Measurements from ENCODE around the gene BDH2. TPM values are rescaled to one million over a fixed set of nuclear protein-coding genes. Genes with fewer than 3 reads are reported as not detected.

Gene BDH2
- total RNA-seq, 1 experiment from 2014 or later = 19.7 TPM

DNA sequence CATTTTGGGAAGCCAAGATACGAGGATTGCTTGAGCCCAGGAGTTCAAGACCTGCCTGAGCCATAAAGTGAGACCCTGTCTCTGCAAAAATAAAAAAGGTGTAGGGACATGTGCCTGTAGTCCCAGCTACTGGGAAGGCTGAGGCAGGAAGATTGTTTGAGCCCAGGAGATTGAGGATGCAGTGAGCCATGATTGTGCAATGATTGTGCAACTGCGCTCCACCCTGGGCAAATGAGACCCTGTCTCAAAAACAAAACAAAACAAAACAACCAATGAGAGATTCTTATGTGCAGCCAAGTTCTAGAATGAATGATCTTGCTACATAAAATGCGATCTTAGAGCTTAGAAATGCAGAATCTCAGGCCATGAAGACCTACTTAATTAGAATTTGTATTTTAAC, 45.6 kb downstream of the BDH2 start:
- H3K27ac Mint-ChIP-seq (ENCODE audit: unreplicated experiment) = no peak overlapping the region
- H3K27me3 Mint-ChIP-seq (ENCODE audit: insufficient read depth, unreplicated experiment) = no peaks in the 10 kb centered on the region
- intact Hi-C loops (cut with micrococcal nuclease; ENCODE audit: unreplicated experiment) = no loop called here
- BruUV-seq (replicated peaks) = no TSS peak
- no peaks in the 10 kb centered on the region for H3K9me3 Mint-ChIP-seq (ENCODE audit: unreplicated experiment)
- H3K36me3 Mint-ChIP-seq (ENCODE audit: insufficient read depth, unreplicated experiment) = no peaks in the 10 kb centered on the region
- Histone ChIP-seq H3K36me3 (ENCODE audit: control insufficient read depth, insufficient read depth, low read length) (no peaks in the 10 kb centered on the region), H3K4me1 (no peaks in the 10 kb centered on the region), H3K4me3 (ENCODE audit: low read depth, low read length) (no peak overlapping the region), H3K27me3 (replicated peaks; ENCODE audit: control insufficient read depth, insufficient read depth, low read length) (no peaks in the 10 kb centered on the region), H3K9me3 (no peaks in the 10 kb centered on the region)
- no peak overlapping the region for H3K4me3 Mint-ChIP-seq (ENCODE audit: unreplicated experiment)
- TF ChIP-seq, protein P1, sequence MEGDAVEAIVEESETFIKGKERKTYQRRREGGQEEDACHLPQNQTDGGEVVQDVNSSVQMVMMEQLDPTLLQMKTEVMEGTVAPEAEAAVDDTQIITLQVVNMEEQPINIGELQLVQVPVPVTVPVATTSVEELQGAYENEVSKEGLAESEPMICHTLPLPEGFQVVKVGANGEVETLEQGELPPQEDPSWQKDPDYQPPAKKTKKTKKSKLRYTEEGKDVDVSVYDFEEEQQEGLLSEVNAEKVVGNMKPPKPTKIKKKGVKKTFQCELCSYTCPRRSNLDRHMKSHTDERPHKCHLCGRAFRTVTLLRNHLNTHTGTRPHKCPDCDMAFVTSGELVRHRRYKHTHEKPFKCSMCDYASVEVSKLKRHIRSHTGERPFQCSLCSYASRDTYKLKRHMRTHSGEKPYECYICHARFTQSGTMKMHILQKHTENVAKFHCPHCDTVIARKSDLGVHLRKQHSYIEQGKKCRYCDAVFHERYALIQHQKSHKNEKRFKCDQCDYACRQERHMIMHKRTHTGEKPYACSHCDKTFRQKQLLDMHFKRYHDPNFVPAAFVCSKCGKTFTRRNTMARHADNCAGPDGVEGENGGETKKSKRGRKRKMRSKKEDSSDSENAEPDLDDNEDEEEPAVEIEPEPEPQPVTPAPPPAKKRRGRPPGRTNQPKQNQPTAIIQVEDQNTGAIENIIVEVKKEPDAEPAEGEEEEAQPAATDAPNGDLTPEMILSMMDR (IDR thresholded peaks at IDR 0.05; ENCODE audit: insufficient read depth in 1 of 2, low read depth in 1 of 2, low read length in 1 of 2, severe bottlenecking in 1 of 2, unreplicated experiment in 1 of 2) = no peak
- POLR2A ChIA-PET = no interaction called here
- no peaks in the 10 kb centered on the region for H3K4me1 Mint-ChIP-seq (ENCODE audit: low read depth, unreplicated experiment)
- CTCF ChIA-PET = no interaction called here
- no peak for DNase-seq

DNA sequence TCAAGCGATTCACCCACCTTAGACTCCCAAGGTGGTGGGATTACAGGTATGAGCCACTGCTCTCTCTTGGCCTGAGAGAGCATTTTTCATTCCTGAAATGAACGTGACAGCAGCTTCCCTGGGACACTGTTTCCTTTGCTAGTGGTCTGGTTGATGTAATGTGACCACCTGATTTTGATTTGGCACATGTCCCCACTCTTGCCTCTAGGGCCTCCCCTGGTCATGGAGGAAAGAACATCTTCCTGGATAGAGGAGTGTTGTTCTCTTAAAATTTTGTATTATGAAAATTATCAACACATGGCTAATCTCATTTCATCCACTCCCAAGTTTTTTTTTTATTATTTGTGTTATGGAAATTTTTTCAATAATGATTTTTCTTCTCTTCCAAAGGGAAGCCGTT, 46.9 kb downstream of the BDH2 start:
- Histone ChIP-seq H3K36me3 (ENCODE audit: control insufficient read depth, insufficient read depth, low read length) (no peaks in the 10 kb centered on the region), H3K9me3 (no peaks in the 10 kb centered on the region), H3K4me3 (ENCODE audit: low read depth, low read length) (no peak overlapping the region), H3K27me3 (replicated peaks; ENCODE audit: control insufficient read depth, insufficient read depth, low read length) (no peaks in the 10 kb centered on the region), H3K4me1 (no peaks in the 10 kb centered on the region)
- ChIA-PET POLR2A (no interaction called here), CTCF (no interaction called here)
- Mint-ChIP-seq H3K27me3 (ENCODE audit: insufficient read depth, unreplicated experiment) (no peaks in the 10 kb centered on the region), H3K9me3 (ENCODE audit: unreplicated experiment) (no peaks in the 10 kb centered on the region), H3K4me3 (ENCODE audit: unreplicated experiment) (no peak overlapping the region), H3K27ac (ENCODE audit: unreplicated experiment) (no peak overlapping the region), H3K36me3 (ENCODE audit: insufficient read depth, unreplicated experiment) (no peaks in the 10 kb centered on the region), H3K4me1 (ENCODE audit: low read depth, unreplicated experiment) (no peaks in the 10 kb centered on the region)
- intact Hi-C loops (cut with micrococcal nuclease; ENCODE audit: unreplicated experiment) = no loop called here
- BruUV-seq (replicated peaks) = no TSS peak
- TF ChIP-seq, protein P1 (IDR thresholded peaks at IDR 0.05; ENCODE audit: insufficient read depth in 1 of 2, low read depth in 1 of 2, low read length in 1 of 2, severe bottlenecking in 1 of 2, unreplicated experiment in 1 of 2) = no peak
- DNase-seq = no peak

DNA sequence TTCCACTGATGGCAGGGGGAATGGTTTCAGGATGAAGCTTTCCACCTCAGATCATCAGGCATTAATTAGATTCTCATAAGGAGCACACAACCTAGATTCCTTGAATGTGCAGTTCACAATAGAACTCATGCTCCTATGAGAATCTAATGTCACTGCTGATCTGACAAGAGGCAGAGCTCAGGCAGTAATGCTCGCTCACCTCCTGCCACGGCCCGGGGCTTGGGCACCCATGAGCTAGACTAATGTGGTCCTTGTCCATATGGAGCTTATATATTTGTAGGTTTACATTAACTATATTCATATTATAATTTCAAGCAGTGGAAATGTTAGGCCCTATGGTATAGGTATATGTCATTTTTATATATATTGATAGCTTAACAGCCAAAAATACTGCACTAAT, 47.5 kb downstream of the BDH2 start:
- H3K36me3 ChIP-seq (ENCODE audit: control insufficient read depth, insufficient read depth, low read length) = no peaks in the 10 kb centered on the region
- Mint-ChIP-seq H3K4me3 (ENCODE audit: unreplicated experiment) (no peak overlapping the region), H3K4me1 (ENCODE audit: low read depth, unreplicated experiment) (no peaks in the 10 kb centered on the region), H3K9me3 (ENCODE audit: unreplicated experiment) (no peaks in the 10 kb centered on the region), H3K27me3 (ENCODE audit: insufficient read depth, unreplicated experiment) (no peaks in the 10 kb centered on the region), H3K36me3 (ENCODE audit: insufficient read depth, unreplicated experiment) (no peaks in the 10 kb centered on the region), H3K27ac (ENCODE audit: unreplicated experiment) (no peak overlapping the region)
- ChIA-PET CTCF (interaction anchor here (0.7 kb wide), 1 partner anchor 49 kb away, joined by 3 read pairs; no protein-coding TSS in a partner anchor), POLR2A (interaction anchor here (0.5 kb wide), 1 partner anchor 183 kb away, joined by 3 read pairs; no protein-coding TSS in a partner anchor)
- BruUV-seq (replicated peaks) = no TSS peak
- TF ChIP-seq, protein P1 (IDR thresholded peaks at IDR 0.05; ENCODE audit: insufficient read depth in 1 of 2, low read depth in 1 of 2, low read length in 1 of 2, severe bottlenecking in 1 of 2, unreplicated experiment in 1 of 2) = no peak
- intact Hi-C loops (cut with micrococcal nuclease; ENCODE audit: unreplicated experiment) = no loop called here
- H3K27me3 ChIP-seq (replicated peaks; ENCODE audit: control insufficient read depth, insufficient read depth, low read length) = no peaks in the 10 kb centered on the region
- no peaks in the 10 kb centered on the region for H3K9me3 ChIP-seq
- no peak for DNase-seq
- H3K4me1 ChIP-seq = no peaks in the 10 kb centered on the region
- H3K4me3 ChIP-seq (ENCODE audit: low read depth, low read length) = no peak overlapping the region

Data from Caco-2 (cell line).